LNCaP clone FGC (cell line): Measurements from ENCODE around the gene BTNL3.
A peak's percentile ranks its signal among the peaks of the same experiment; 100 is the strongest.

Experiments
- DNase-seq: peaks from one replicate; pipeline ENCODE4 v3.0.0-alpha.2; 2011; ENCODE audit warnings: low read depth
- H3K4me3 ChIP-seq: 2 replicates; pipeline ENCODE4 v1.5.1; 2011; ENCODE audit warnings: mild to moderate bottlenecking, low read depth, low read length, control low read depth
- CTCF ChIP-seq: IDR thresholded peaks from 2 replicates; pipeline ENCODE4 v1.5.1; 2012; ENCODE audit warnings: mild to moderate bottlenecking; ENCODE audit not compliant: control insufficient read depth, insufficient read depth; ENCODE audit errors: extremely low read depth

BTNL3 gene

DNA sequence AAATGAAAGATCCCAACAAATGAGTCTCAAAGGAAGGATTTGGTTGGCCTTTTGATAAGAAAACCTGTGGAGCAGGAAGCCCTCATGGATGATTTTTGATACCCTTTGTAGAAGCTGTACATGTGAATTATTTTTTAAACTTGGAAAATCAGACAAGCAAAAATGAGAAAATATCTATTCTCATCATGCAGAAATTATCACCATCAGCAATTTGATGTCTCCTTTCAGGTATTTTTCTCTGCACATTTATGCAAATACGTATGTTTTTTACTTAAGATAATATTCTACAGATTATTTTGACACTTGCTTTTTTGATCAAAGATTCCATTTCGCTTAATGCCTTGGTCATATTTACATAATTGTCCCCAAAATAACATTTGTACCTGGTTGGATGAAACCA, 58.6 kb downstream of the BTNL3 start:
- TF ChIP-seq CTCF = no peak
- no peak for DNase-seq
- H3K4me3 ChIP-seq = no peak overlapping the region

- no peak overlapping the region for H3K4me3 ChIP-seq
- DNase-seq = no peak
- TF ChIP-seq CTCF = no peak
Observed at GRCh38 chr5:181047921-181048320, 59.3 kb downstream of the BTNL3 start.

DNA sequence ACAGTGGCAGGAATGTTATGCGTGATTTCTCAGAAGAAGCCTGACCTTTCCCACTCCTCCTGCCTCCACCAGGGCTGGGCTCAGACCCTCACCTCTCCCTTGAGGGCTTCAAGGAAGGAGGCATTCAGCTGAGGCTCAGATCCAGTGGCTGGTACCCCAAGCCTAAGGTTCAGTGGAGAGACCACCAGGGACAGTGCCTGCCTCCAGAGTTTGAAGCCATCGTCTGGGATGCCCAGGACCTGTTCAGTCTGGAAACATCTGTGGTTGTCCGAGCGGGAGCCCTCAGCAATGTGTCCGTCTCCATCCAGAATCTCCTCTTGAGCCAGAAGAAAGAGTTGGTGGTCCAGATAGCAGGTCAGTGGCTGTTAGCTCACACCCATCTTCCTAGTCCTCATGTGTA, 61.4 kb downstream of the BTNL3 start:
- H3K4me3 ChIP-seq = no peak overlapping the region
- no peak for TF ChIP-seq CTCF
- DNase-seq = no peak

GRCh38 chr5:181051841-181052671, 63.4 kb downstream of the BTNL3 start:
- no peak for TF ChIP-seq CTCF
- peak overlapping the region; percentile 58 for H3K4me3 ChIP-seq
- no peak for DNase-seq

GRCh38 chr5:181052672-181053487, 64.2 kb downstream of the BTNL3 start:
- TF ChIP-seq CTCF = peak; percentile 9; the same call in 1 of the 2 replicates
- peak overlapping the region; percentile 58 for H3K4me3 ChIP-seq
- no peak for DNase-seq

DNA sequence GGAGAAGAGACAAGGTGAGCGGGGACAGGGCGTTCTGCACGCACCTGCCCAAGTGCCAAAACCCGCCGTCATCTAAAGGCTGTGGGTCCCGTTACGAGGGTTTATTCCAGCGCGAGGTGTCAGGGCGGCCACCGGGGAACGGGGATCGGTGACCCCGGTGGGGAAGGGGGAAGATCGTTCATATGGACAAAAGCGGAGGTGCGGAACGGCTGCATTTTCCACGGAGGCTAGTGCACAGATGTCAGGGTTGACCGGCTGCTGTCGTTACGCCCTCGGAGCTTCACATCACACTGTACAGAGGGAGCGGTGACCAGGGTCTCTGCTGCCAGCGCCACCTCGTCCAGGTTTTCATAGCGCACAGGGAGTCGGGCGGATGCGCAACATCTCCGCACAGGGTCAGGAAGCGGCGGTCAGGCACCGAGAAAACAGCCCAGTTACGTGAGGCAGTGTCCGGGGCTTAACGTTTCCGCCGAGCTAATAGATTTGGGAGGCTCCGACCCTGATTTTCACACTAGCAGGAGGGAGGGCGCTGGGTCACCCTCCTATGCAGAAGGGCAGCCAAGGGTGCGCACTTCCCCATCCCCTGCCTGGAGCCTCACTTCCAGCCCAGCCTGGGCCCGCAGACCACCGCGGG, 65.0 kb downstream of the BTNL3 start:
- TF ChIP-seq CTCF = no peak
- H3K4me3 ChIP-seq = peak overlapping the region; percentile 58
- DNase-seq = no peak
